ENCODE data around the gene CYP4A22.

CYP4A22 gene

GRCh38 chr1:47160716-47161115 is 23.5 kb downstream of the CYP4A22 start:
- DNase-seq, result no peak

GRCh38 chr1:47161298-47162040 is 24.2 kb downstream of the CYP4A22 start:
- no peak for DNase-seq

- no peak for DNase-seq
Observed at GRCh38 chr1:47164552-47164951, 27.3 kb downstream of the CYP4A22 start.

GRCh38 chr1:47172782-47173181 is 35.5 kb downstream of the CYP4A22 start:
- DNase-seq, result no peak

- no peak for DNase-seq
Observed at GRCh38 chr1:47174656-47175020, 37.4 kb downstream of the CYP4A22 start.

GRCh38 chr1:47175227-47175934 is 38.1 kb downstream of the CYP4A22 start:
- peak; percentile 46 for DNase-seq

- no peak for DNase-seq
Observed at GRCh38 chr1:47178020-47178419, 40.8 kb downstream of the CYP4A22 start.

GRCh38 chr1:47178654-47179016 is 41.4 kb downstream of the CYP4A22 start:
- DNase-seq, result no peak

GRCh38 chr1:47179017-47179987 is 42.1 kb downstream of the CYP4A22 start:
- peak; percentile 84 for DNase-seq

GRCh38 chr1:47179988-47180563 is 42.8 kb downstream of the CYP4A22 start:
- DNase-seq, result no peak

GRCh38 chr1:47180603-47181094 is 43.4 kb downstream of the CYP4A22 start:
- DNase-seq, result no peak

- no peak for DNase-seq
Observed at GRCh38 chr1:47181095-47181954, 44.1 kb downstream of the CYP4A22 start.

GRCh38 chr1:47181955-47182675 is 44.9 kb downstream of the CYP4A22 start:
- no peak for DNase-seq

GRCh38 chr1:47182676-47183235 is 45.5 kb downstream of the CYP4A22 start:
- DNase-seq, result no peak

- no peak for DNase-seq
Observed at GRCh38 chr1:47183308-47184089, 46.3 kb downstream of the CYP4A22 start.

GRCh38 chr1:47184090-47184821 is 47.0 kb downstream of the CYP4A22 start:
- no peak for DNase-seq

GRCh38 chr1:47184822-47185677 is 47.8 kb downstream of the CYP4A22 start:
- DNase-seq, result no peak

Measured in stimulated activated CD4-positive, alpha-beta T cell treated with anti-CD3 and anti-CD28 coated beads, Interleukin-1b, Interleukin-23, amount 100 ng/mL, for 48 hours (primary cell).